Fibroblast of lung (primary cell): Measurements from ENCODE around the gene KCND3. TPM values are rescaled to one million over a fixed set of nuclear protein-coding genes. Genes with fewer than 3 reads are reported as not detected.

ENCODE experiments used
- DNase-seq, 2 donors: peaks; one replicate each; pipeline versions ENCODE4 v3.0.0 to v3.0.0-alpha.2; 2010; ENCODE audit warnings: low read depth in 2 of 2
- H2AFZ ChIP-seq: 2 replicates; pipeline ENCODE4 v1.5.1; 2012; ENCODE audit warnings: low read length, control low read depth, inconsistent platforms
- H3K27ac ChIP-seq: 2 replicates; pipeline ENCODE4 v1.5.1; 2011; ENCODE audit warnings: low read length, control low read depth; ENCODE audit not compliant: insufficient read depth
- H3K27me3 ChIP-seq: 2 replicates; pipeline ENCODE4 v1.5.1; 2011; ENCODE audit warnings: mild to moderate bottlenecking, low read length; ENCODE audit not compliant: control insufficient read depth, insufficient read depth
- H3K36me3 ChIP-seq: 2 replicates; pipeline ENCODE4 v1.5.1; 2011; ENCODE audit warnings: low read length; ENCODE audit not compliant: control insufficient read depth, insufficient read depth
- H3K4me1 ChIP-seq: 2 replicates; pipeline ENCODE4 v1.5.1; 2011; ENCODE audit warnings: low read length; ENCODE audit not compliant: control insufficient read depth, insufficient read depth; ENCODE audit errors: extremely low read depth
- H3K4me2 ChIP-seq: 2 replicates; pipeline ENCODE4 v1.5.1; 2011; ENCODE audit warnings: low read length, control low read depth; ENCODE audit not compliant: insufficient read depth; ENCODE audit errors: extremely low read depth
- H3K4me3 ChIP-seq, 4 experiments: fragments of 200-600 bp in 1 of 4; sonication (generic) in 1 of 4; replicated peaks in 1 of 4; 2 replicates each; pipeline ENCODE4 v1.5.1; 2011 to 2016; ENCODE audit warnings: low read length in 4 of 4, low read depth in 3 of 4, mild to moderate bottlenecking in 3 of 4, control low read depth in 2 of 4, inconsistent platforms in 1 of 4, mixed read lengths in 1 of 4; ENCODE audit not compliant: insufficient read depth in 1 of 4; ENCODE audit errors: control extremely low read depth in 1 of 4
- H3K79me2 ChIP-seq: 2 replicates; pipeline ENCODE4 v1.5.1; 2012; ENCODE audit warnings: mild to moderate bottlenecking, low read length, inconsistent platforms; ENCODE audit not compliant: control insufficient read depth, insufficient read depth
- H3K9ac ChIP-seq: 2 replicates; pipeline ENCODE4 v1.5.1; 2011; ENCODE audit warnings: mild to moderate bottlenecking, low read length, control low read depth; ENCODE audit not compliant: insufficient read depth
- H3K9me3 ChIP-seq: 2 replicates; pipeline ENCODE4 v1.5.1; 2012; ENCODE audit warnings: low read depth, low read length; ENCODE audit not compliant: control insufficient read depth, insufficient read depth
- H4K20me1 ChIP-seq: 2 replicates; pipeline ENCODE4 v1.5.1; 2011; ENCODE audit warnings: low read length; ENCODE audit not compliant: control insufficient read depth, insufficient read depth; ENCODE audit errors: extremely low read depth
- EZH2 ChIP-seq: IDR thresholded peaks from 2 replicates; pipeline ENCODE4 v1.5.1; 2012; ENCODE audit warnings: low read length, control low read depth, mild to moderate bottlenecking; ENCODE audit errors: missing control alignments
- polyA plus RNA-seq, 2 donors: library from polyadenylated mRNA; depleted of rRNA in 1 of 2; stranded (reverse) in 1 of 2; unstranded in 1 of 2; fragments of >200 nt; gene quantifications; 2 replicates each; pipeline ENCODE4 v1.2.1, GENCODE V29; 2011 to 2012; ENCODE audit warnings: missing spikeins in 1 of 2
- total RNA-seq: library from RNA; depleted of rRNA; stranded (reverse); fragments of >200 nt; gene quantifications from 2 replicates; pipeline ENCODE4 v1.2.1, GENCODE V29; 2014
- TF ChIP-seq, protein P1 (sequence below), 2 donors: IDR thresholded peaks in 1 of 2; conservative IDR thresholded peaks in 1 of 2; 1 replicate in 1 of 2; 2 replicates in 1 of 2; pipeline ENCODE4 v1.5.1; 2011 to 2012; ENCODE audit warnings: low read length in 2 of 2, control low read depth in 1 of 2, inconsistent platforms in 1 of 2, low read depth in 1 of 2, mild to moderate bottlenecking in 1 of 2

The KCND3 gene
- total and polyA plus RNA-seq, 2 donors (not counting 1 experiment from before 2014, with no cell fraction given) = 0.66 to 9.3 TPM

DNA sequence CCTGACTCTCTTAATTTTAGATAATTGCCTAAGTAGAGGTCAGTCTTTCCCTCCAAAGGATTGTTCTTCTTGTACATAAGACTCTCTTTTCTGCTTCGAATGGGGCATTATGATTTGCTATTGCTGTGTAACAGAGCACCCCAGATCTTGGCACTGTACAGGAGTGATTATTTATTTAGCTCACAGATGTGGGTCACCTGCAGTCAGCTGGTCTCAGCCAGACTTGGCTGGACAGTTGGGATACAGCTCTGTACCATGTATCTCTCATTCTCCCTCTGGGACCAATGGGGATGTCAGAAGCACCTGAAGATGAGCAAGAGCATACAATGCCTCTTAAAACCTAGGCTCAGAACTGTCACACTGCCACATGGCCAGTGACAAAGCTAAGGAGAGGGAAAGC is 23.4 kb upstream of the KCND3 start:
- TF ChIP-seq, protein P1, sequence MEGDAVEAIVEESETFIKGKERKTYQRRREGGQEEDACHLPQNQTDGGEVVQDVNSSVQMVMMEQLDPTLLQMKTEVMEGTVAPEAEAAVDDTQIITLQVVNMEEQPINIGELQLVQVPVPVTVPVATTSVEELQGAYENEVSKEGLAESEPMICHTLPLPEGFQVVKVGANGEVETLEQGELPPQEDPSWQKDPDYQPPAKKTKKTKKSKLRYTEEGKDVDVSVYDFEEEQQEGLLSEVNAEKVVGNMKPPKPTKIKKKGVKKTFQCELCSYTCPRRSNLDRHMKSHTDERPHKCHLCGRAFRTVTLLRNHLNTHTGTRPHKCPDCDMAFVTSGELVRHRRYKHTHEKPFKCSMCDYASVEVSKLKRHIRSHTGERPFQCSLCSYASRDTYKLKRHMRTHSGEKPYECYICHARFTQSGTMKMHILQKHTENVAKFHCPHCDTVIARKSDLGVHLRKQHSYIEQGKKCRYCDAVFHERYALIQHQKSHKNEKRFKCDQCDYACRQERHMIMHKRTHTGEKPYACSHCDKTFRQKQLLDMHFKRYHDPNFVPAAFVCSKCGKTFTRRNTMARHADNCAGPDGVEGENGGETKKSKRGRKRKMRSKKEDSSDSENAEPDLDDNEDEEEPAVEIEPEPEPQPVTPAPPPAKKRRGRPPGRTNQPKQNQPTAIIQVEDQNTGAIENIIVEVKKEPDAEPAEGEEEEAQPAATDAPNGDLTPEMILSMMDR (conservative IDR thresholded peaks at IDR 0.05 in 1 of 2, IDR thresholded peaks at IDR 0.05 in 1 of 2; ENCODE audit: low read depth in 1 of 2, low read length in 2 of 2) = no peak
- no peak for TF ChIP-seq EZH2
- H3K36me3 ChIP-seq = no peaks in the 10 kb centered on the region
- H3K4me2 ChIP-seq = no peak overlapping the region
- DNase-seq = no peak
- H3K4me3 ChIP-seq = no peak overlapping the region
- H3K4me1 ChIP-seq = no peaks in the 10 kb centered on the region
- no peak overlapping the region for H3K27ac ChIP-seq
- no peaks in the 10 kb centered on the region for H4K20me1 ChIP-seq
- H3K9ac ChIP-seq = no peak overlapping the region
- H3K27me3 ChIP-seq = no peaks in the 10 kb centered on the region
- H2AFZ ChIP-seq = no peak overlapping the region
- H3K9me3 ChIP-seq = no peaks in the 10 kb centered on the region
- no peaks in the 10 kb centered on the region for H3K79me2 ChIP-seq

DNA sequence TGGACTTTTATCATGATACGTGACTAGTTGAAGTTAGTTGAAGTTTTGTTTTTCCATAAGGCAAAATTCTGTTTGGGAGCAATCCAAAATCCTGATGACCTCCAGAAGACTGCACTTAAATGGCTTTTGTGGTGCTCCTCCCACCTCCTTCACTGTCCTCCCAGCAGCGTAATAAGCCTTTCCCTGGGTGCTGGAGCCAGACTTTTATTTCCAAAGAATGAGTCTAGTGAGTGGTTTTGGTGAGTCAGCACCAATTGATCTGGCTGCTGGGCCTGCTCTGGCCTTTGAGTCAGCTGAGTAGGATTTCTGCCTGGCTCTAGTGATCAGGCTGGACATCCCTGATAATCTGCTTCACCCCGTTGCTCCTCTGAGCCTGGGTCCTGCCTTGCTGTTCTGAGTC is 21.7 kb upstream of the KCND3 start:
- Histone ChIP-seq H3K27me3 (no peaks in the 10 kb centered on the region), H4K20me1 (no peaks in the 10 kb centered on the region), H3K79me2 (no peaks in the 10 kb centered on the region), H3K27ac (no peak overlapping the region), H3K4me2 (no peak overlapping the region), H3K4me1 (no peaks in the 10 kb centered on the region), H3K36me3 (no peaks in the 10 kb centered on the region), H3K9me3 (no peaks in the 10 kb centered on the region), H2AFZ (no peak overlapping the region), H3K4me3 (no peak overlapping the region), H3K9ac (no peak overlapping the region)
- peak in 1 of 2 donors; percentile 67 for DNase-seq
- TF ChIP-seq, protein P1 (conservative IDR thresholded peaks at IDR 0.05 in 1 of 2, IDR thresholded peaks at IDR 0.05 in 1 of 2; ENCODE audit: low read depth in 1 of 2, low read length in 2 of 2) = no peak
- TF ChIP-seq EZH2 = no peak

- TF ChIP-seq, protein P1 (conservative IDR thresholded peaks at IDR 0.05 in 1 of 2, IDR thresholded peaks at IDR 0.05 in 1 of 2; ENCODE audit: low read depth in 1 of 2, low read length in 2 of 2) = no peak
- TF ChIP-seq EZH2 = no peak
- H3K9me3 ChIP-seq = no peaks in the 10 kb centered on the region
- no peak for DNase-seq
- no peaks in the 10 kb centered on the region for H4K20me1 ChIP-seq
- no peak overlapping the region for H3K9ac ChIP-seq
- no peak overlapping the region for H3K4me3 ChIP-seq
- peaks cover 2% of the 10 kb centered on the region for H3K27me3 ChIP-seq
- no peak overlapping the region for H3K4me2 ChIP-seq
- no peaks in the 10 kb centered on the region for H3K4me1 ChIP-seq
- no peak overlapping the region for H2AFZ ChIP-seq
- no peaks in the 10 kb centered on the region for H3K79me2 ChIP-seq
- H3K27ac ChIP-seq = no peak overlapping the region
- no peaks in the 10 kb centered on the region for H3K36me3 ChIP-seq
These were observed 17.7 kb upstream of the KCND3 start for GRCh38 chr1:112007169-112007568.
